Stimulated activated naive CD8-positive, alpha-beta T cell treated with anti-CD3 and anti-CD28 coated beads, Interleukin-15, Interleukin-2, amounts not matched to agents 100 ng/mL and 50 ng/mL, for 24 hours (primary cell): ENCODE measurements around the gene SLC39A11.
"Not testable (repeated sequence)": the region's sequence is repeated elsewhere in the genome, so short reads cannot be mapped to it uniquely, and the experiment has no call there.

Experiments used
- H3K27ac Mint-ChIP-seq: one replicate; pipeline ENCODE4 v1.8.0; 2021; ENCODE audit warnings: mild to moderate bottlenecking, mixed read lengths
- H3K27me3 Mint-ChIP-seq: one replicate; pipeline ENCODE4 v1.8.0; 2021; ENCODE audit warnings: mixed read lengths
- H3K36me3 Mint-ChIP-seq: one replicate; pipeline ENCODE4 v1.8.0; 2021; ENCODE audit warnings: low read depth, mixed read lengths
- H3K4me1 Mint-ChIP-seq: one replicate; pipeline ENCODE4 v1.8.0; 2021; ENCODE audit warnings: low read depth, mixed read lengths
- H3K4me3 Mint-ChIP-seq: one replicate; pipeline ENCODE4 v1.8.0; 2021; ENCODE audit warnings: mild to moderate bottlenecking, mixed read lengths
- H3K9me3 Mint-ChIP-seq: one replicate; pipeline ENCODE4 v1.8.0; 2021; ENCODE audit warnings: mixed read lengths

SLC39A11 gene

GRCh38 chr17:72942579-72942978 is 149.9 kb downstream of the SLC39A11 start:
- peaks cover 46% of the 10 kb centered on the region for H3K36me3 Mint-ChIP-seq
- no peak overlapping the region for H3K27ac Mint-ChIP-seq
- H3K27me3 Mint-ChIP-seq = no peaks in the 10 kb centered on the region
- no peak overlapping the region for H3K4me3 Mint-ChIP-seq
- no peaks in the 10 kb centered on the region for H3K9me3 Mint-ChIP-seq
- H3K4me1 Mint-ChIP-seq = no peaks in the 10 kb centered on the region

DNA sequence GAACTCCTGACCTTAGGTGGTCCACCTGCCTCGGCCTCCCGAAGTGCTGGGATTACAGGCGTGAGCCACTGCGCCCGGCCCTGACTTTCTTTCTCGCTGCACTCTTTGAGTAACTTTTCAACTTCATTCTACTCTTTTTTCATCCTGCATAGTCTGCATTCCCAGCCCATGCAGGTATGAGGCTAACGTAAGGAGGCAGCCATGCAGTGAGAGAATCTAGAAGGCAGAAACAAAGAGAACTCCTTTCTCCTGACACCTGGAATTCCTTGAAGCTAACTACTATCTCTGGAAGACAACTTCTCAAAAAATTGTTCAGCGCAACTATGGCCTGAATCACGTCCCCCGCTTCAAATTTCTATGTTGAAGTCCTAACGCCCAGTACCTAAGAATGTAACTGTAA is 152.0 kb downstream of the SLC39A11 start:
- Mint-ChIP-seq H3K36me3 (peaks cover 33% of the 10 kb centered on the region), H3K27ac (no peak overlapping the region), H3K4me3 (no peak overlapping the region), H3K4me1 (no peaks in the 10 kb centered on the region), H3K9me3 (no peaks in the 10 kb centered on the region), H3K27me3 (no peaks in the 10 kb centered on the region)

GRCh38 chr17:72938482-72938881 is 154.0 kb downstream of the SLC39A11 start:
- no peaks in the 10 kb centered on the region for H3K4me1 Mint-ChIP-seq
- H3K9me3 Mint-ChIP-seq = no peaks in the 10 kb centered on the region
- H3K4me3 Mint-ChIP-seq = no peak overlapping the region
- no peak overlapping the region for H3K27ac Mint-ChIP-seq
- peaks cover 24% of the 10 kb centered on the region for H3K36me3 Mint-ChIP-seq
- H3K27me3 Mint-ChIP-seq = no peaks in the 10 kb centered on the region

GRCh38 chr17:72937707-72938106 is 154.8 kb downstream of the SLC39A11 start:
- peaks cover 19% of the 10 kb centered on the region for H3K36me3 Mint-ChIP-seq

DNA sequence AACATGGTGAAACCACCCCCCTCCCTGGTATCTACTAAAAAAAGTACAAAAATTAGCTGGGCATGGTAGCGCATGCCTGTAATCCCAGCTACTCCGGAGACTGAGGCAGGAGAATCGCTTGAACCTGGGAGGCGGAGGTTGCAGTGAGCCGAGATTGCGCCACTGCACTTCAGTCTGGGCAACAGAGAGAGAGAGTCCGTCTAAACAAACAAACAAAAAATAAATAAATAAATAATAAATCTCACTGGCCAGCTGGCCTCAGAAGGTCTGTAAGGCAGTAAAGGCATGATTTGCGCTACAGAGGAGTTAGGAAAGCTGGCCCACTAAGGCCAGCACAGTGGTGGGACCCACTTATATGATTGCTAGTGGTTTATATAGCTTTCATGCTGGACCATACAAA is 155.2 kb downstream of the SLC39A11 start:
- not testable (repeated sequence) for H3K27ac Mint-ChIP-seq, H3K9me3 Mint-ChIP-seq, H3K27me3 Mint-ChIP-seq, H3K4me1 Mint-ChIP-seq, H3K4me3 Mint-ChIP-seq
- H3K36me3 Mint-ChIP-seq = peaks cover 14% of the 10 kb centered on the region

More at GRCh38 chr17:72937707-72938106, 154.8 kb downstream of the SLC39A11 start:
- no peaks in the 10 kb centered on the region for H3K27me3 Mint-ChIP-seq
- no peaks in the 10 kb centered on the region for H3K9me3 Mint-ChIP-seq
- H3K27ac Mint-ChIP-seq = no peak overlapping the region
- no peak overlapping the region for H3K4me3 Mint-ChIP-seq
- H3K4me1 Mint-ChIP-seq = no peaks in the 10 kb centered on the region

DNA sequence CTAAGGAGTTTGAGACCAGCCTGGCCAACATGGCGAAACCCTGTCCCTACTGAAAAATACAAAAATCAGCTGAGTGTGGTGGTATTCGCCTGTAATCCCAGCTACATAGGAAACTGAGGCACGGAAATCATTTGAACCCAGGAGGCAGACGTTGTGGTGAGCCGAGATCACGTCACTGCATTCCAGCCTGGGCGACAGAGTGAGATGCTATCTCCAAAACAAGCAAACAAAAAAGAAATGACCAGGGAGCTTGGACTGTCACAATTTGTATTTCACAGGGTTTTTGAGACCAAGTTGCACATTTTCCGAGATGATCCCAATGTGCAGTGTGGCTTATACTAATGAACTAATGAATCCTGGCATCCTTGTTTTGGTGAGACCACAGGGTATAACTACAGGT is 156.5 kb downstream of the SLC39A11 start:
- Mint-ChIP-seq H3K36me3 (peaks cover 14% of the 10 kb centered on the region), H3K4me1 (peaks cover 10% of the 10 kb centered on the region), H3K4me3 (no peak overlapping the region), H3K27ac (no peak overlapping the region), H3K27me3 (no peaks in the 10 kb centered on the region), H3K9me3 (no peaks in the 10 kb centered on the region)

DNA sequence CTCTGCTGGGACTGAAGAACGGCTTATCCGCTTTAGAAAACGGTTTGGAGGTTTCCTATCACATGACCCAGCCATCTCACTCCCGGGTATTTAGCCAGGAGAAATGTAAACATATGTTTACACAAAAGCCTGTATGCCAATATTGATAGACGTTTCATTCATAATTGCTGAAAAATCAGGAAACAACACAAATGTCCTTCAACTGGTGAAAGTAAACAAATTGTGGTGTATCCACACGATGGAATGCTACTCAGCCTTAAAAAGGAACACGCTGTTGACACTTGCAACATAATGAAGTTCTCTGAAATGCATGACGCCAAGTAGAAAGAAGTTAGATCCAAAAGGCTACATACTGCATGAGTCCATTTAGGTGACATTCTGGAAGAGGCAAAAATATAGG is 157.6 kb downstream of the SLC39A11 start:
- H3K27me3 Mint-ChIP-seq = no peaks in the 10 kb centered on the region
- H3K4me1 Mint-ChIP-seq = peaks cover 13% of the 10 kb centered on the region
- no peaks in the 10 kb centered on the region for H3K9me3 Mint-ChIP-seq
- H3K36me3 Mint-ChIP-seq = peaks cover 8% of the 10 kb centered on the region
- H3K27ac Mint-ChIP-seq = no peak overlapping the region
- no peak overlapping the region for H3K4me3 Mint-ChIP-seq

- H3K27ac Mint-ChIP-seq = no peak overlapping the region
- peaks cover 13% of the 10 kb centered on the region for H3K4me1 Mint-ChIP-seq
- no peaks in the 10 kb centered on the region for H3K27me3 Mint-ChIP-seq
- no peaks in the 10 kb centered on the region for H3K9me3 Mint-ChIP-seq
- peaks cover 18% of the 10 kb centered on the region for H3K36me3 Mint-ChIP-seq
- no peak overlapping the region for H3K4me3 Mint-ChIP-seq
These were observed 160.9 kb downstream of the SLC39A11 start for GRCh38 chr17:72931635-72932034.

- Mint-ChIP-seq H3K27me3 (no peaks in the 10 kb centered on the region), H3K4me1 (peaks cover 13% of the 10 kb centered on the region), H3K36me3 (peaks cover 14% of the 10 kb centered on the region), H3K9me3 (no peaks in the 10 kb centered on the region), H3K4me3 (no peak overlapping the region), H3K27ac (no peak overlapping the region)
These were observed 161.3 kb downstream of the SLC39A11 start for GRCh38 chr17:72931163-72931562.

DNA sequence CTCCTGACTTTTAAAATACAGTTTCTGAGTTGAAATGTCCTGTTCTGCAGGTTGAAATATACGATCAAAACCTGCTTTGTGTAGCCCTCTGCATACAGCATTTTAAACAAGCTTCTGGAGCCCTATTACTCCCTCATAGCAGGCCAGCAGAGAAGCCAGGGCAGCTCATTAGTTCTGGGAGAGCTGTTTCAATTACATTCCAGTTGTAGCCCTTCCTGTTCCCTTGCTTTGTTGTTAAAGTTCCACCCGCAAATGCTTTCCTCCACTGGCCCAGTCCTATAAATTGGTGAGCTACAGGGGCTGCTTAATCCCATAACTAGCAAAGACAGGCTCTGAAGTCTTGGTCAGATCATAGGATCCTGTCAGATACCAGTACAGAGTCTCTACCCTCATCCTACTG is 162.5 kb downstream of the SLC39A11 start:
- H3K27me3 Mint-ChIP-seq = no peaks in the 10 kb centered on the region
- no peak overlapping the region for H3K4me3 Mint-ChIP-seq
- H3K4me1 Mint-ChIP-seq = peaks cover 13% of the 10 kb centered on the region
- H3K9me3 Mint-ChIP-seq = no peaks in the 10 kb centered on the region
- H3K27ac Mint-ChIP-seq = no peak overlapping the region
- H3K36me3 Mint-ChIP-seq = peaks cover 12% of the 10 kb centered on the region

DNA sequence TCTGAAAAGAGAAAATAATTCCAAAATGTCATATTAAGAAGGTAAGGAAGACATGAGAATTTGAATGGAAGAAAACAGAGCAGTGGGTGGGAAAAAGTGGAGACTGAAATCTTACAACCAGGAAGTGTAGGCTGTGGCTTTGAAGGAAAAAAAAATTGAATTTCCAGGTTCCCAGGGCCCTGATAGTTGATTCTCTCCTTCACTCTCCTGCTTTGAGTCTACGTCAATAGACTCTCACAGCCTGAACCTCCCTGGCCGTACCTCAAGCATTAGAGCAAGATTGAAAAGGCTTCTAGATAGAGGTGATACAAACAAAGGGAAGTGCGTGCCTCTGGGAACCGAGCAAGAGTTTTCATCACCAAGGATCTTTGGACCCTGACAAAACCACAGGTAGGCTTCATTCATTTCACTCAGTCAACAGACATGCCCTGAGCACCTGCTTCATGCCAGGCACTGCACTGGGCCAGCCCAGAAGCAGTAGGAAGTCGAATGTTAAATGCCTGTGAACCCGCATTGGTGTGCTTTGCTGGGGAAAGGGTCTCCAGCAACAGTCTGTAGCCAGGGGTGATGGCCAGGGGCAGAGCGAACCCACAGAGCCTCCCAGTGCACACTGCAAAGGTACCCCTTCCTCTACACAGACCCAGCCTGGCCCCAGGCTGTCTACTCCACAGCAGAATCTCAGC is 163.9 kb downstream of the SLC39A11 start:
- no peaks in the 10 kb centered on the region for H3K9me3 Mint-ChIP-seq
- H3K4me1 Mint-ChIP-seq = peaks cover 13% of the 10 kb centered on the region
- no peak overlapping the region for H3K4me3 Mint-ChIP-seq
- H3K27ac Mint-ChIP-seq = no peak overlapping the region
- H3K27me3 Mint-ChIP-seq = no peaks in the 10 kb centered on the region
- peaks cover 10% of the 10 kb centered on the region for H3K36me3 Mint-ChIP-seq

- Mint-ChIP-seq H3K9me3 (no peaks in the 10 kb centered on the region), H3K4me1 (peaks cover 13% of the 10 kb centered on the region), H3K4me3 (no peak overlapping the region), H3K27me3 (no peaks in the 10 kb centered on the region), H3K27ac (no peak overlapping the region), H3K36me3 (peaks cover 17% of the 10 kb centered on the region)
These were observed 164.7 kb downstream of the SLC39A11 start for GRCh38 chr17:72927760-72928159.

- Mint-ChIP-seq H3K9me3 (no peaks in the 10 kb centered on the region), H3K27me3 (no peaks in the 10 kb centered on the region), H3K4me3 (no peak overlapping the region), H3K27ac (no peak overlapping the region), H3K36me3 (peaks cover 17% of the 10 kb centered on the region), H3K4me1 (peaks cover 13% of the 10 kb centered on the region)
These were observed 165.3 kb downstream of the SLC39A11 start for GRCh38 chr17:72927146-72927545.

GRCh38 chr17:72926171-72926570 is 166.3 kb downstream of the SLC39A11 start:
- H3K36me3 Mint-ChIP-seq = peaks cover 17% of the 10 kb centered on the region
- no peak overlapping the region for H3K4me3 Mint-ChIP-seq
- H3K9me3 Mint-ChIP-seq = no peaks in the 10 kb centered on the region
- H3K4me1 Mint-ChIP-seq = peaks cover 5% of the 10 kb centered on the region
- no peaks in the 10 kb centered on the region for H3K27me3 Mint-ChIP-seq
- no peak overlapping the region for H3K27ac Mint-ChIP-seq

DNA sequence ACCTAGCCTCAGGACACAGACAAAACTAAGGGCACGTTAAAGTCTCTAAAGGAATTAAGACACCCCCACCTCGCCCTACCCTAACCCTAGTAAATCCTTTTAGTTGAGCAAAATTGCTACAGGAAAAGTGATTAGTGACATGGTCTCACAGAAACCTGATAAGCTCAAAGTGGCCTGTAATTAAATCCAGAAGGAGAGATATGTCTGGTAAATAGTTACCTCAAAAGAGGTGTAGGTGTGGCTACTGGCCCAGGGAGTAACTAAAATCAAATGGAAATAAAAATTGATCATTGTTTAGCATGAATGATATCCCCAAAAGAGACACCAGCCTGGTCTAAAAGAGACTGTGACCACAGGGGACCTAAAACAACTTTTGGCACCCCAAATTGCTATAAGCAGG is 168.3 kb downstream of the SLC39A11 start:
- Mint-ChIP-seq H3K4me1 (no peaks in the 10 kb centered on the region), H3K27me3 (no peaks in the 10 kb centered on the region), H3K4me3 (no peak overlapping the region), H3K27ac (no peak overlapping the region), H3K9me3 (no peaks in the 10 kb centered on the region), H3K36me3 (peaks cover 20% of the 10 kb centered on the region)

DNA sequence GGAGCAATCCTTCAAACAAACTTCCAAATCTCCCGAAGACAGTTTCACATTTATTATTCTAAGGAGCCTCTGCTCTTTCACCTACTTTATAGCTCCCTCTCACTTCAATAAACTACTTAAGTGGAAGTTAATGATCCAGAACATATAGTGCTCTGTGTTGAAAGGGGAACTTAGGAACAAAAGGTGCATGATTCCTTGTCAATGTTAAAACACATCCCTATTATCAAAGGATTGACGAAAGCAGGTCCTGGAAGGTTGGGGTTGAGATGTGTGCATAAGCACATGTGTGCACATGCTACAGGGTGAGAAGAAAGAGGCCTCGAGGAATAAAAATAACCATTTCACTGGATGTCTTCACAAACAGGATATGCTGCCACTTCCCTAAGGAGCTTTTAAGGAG is 170.3 kb downstream of the SLC39A11 start:
- H3K27me3 Mint-ChIP-seq = no peaks in the 10 kb centered on the region
- no peaks in the 10 kb centered on the region for H3K9me3 Mint-ChIP-seq
- no peaks in the 10 kb centered on the region for H3K4me1 Mint-ChIP-seq
- peaks cover 10% of the 10 kb centered on the region for H3K36me3 Mint-ChIP-seq
- H3K27ac Mint-ChIP-seq = no peak overlapping the region
- H3K4me3 Mint-ChIP-seq = no peak overlapping the region
